Measurements from ENCODE around the gene ZNF70. TPM values are rescaled to one million over a fixed set of nuclear protein-coding genes. Genes with fewer than 3 reads are reported as not detected.

ZNF70 gene
- total RNA-seq, 2 donors from 2014 or later: 0.82 to 1.1 TPM

- no peak for ATAC-seq (replicated peaks)
- H3K36me3 Mint-ChIP-seq (ENCODE audit: low read depth): peaks cover 28% of the 10 kb centered on the region
- no peaks in the 10 kb centered on the region for H3K9me3 Mint-ChIP-seq
- peaks cover 18% of the 10 kb centered on the region for H3K4me1 Mint-ChIP-seq
- H3K27ac Mint-ChIP-seq: peak overlapping the region; percentile 33
- no peaks in the 10 kb centered on the region for H3K27me3 Mint-ChIP-seq
- H3K4me3 Mint-ChIP-seq: no peak overlapping the region
Observed at GRCh38 chr22:23692598-23693291, 58.2 kb downstream of the ZNF70 start.

- no peaks in the 10 kb centered on the region for H3K27me3 Mint-ChIP-seq
- ATAC-seq (replicated peaks): no peak
- H3K9me3 Mint-ChIP-seq: no peaks in the 10 kb centered on the region
- H3K4me3 Mint-ChIP-seq: no peak overlapping the region
- H3K27ac Mint-ChIP-seq: no peak overlapping the region
- H3K36me3 Mint-ChIP-seq (ENCODE audit: low read depth): peaks cover 28% of the 10 kb centered on the region
- H3K4me1 Mint-ChIP-seq: peaks cover 18% of the 10 kb centered on the region
Observed at GRCh38 chr22:23691748-23692423, 59.0 kb downstream of the ZNF70 start.

GRCh38 chr22:23690713-23691112, 60.2 kb downstream of the ZNF70 start, which contains the start of gene RGL4:
Gene RGL4 (plus strand): TSS chr22:23691013. CDS start chr22:23692031, 1,018 bp downstream.
- H3K9me3 Mint-ChIP-seq: no peaks in the 10 kb centered on the region
- peaks cover 7% of the 10 kb centered on the region for H3K4me1 Mint-ChIP-seq
- H3K27ac Mint-ChIP-seq: no peak within 1 kb of the TSS
- peaks cover 23% of the 10 kb centered on the region for H3K36me3 Mint-ChIP-seq (ENCODE audit: low read depth)
- no peak within 1 kb of the TSS for H3K4me3 Mint-ChIP-seq
- H3K27me3 Mint-ChIP-seq: no peaks in the 10 kb centered on the region
- no peak for ATAC-seq (replicated peaks)

GRCh38 chr22:23689414-23689813, 61.5 kb downstream of the ZNF70 start:
- peaks cover 22% of the 10 kb centered on the region for H3K36me3 Mint-ChIP-seq (ENCODE audit: low read depth)
- H3K9me3 Mint-ChIP-seq: no peaks in the 10 kb centered on the region
- H3K4me1 Mint-ChIP-seq: no peaks in the 10 kb centered on the region
- H3K4me3 Mint-ChIP-seq: no peak overlapping the region
- no peaks in the 10 kb centered on the region for H3K27me3 Mint-ChIP-seq
- H3K27ac Mint-ChIP-seq: no peak overlapping the region
- no peak for ATAC-seq (replicated peaks)

Other genes with a start within 250 kb of the ZNF70 start
- not detected for gene IGLL1, start 170.8 kb downstream of the ZNF70 start, total RNA-seq
- gene DRICH1, start 118.8 kb downstream of the ZNF70 start, total RNA-seq: under 1 TPM in 1 of 2 donors, not detected in 1; 0.40 TPM
- 10 to 100 TPM in 1 of 2 donors, 1 to 10 TPM in 1; 4.1 to 10.4 TPM for gene RGL4, start 60.1 kb downstream of the ZNF70 start, total RNA-seq
- not detected for gene VPREB3, start 3.3 kb upstream of the ZNF70 start, total RNA-seq
- not detected for gene C22orf15, start 11.9 kb upstream of the ZNF70 start, total RNA-seq
- gene CHCHD10, start 16.9 kb upstream of the ZNF70 start, total RNA-seq: 100 to 1,000 TPM in 1 of 2 donors, 10 to 100 TPM in 1; 49.6 to 104 TPM
- under 1 TPM; 0.45 to 0.50 TPM for gene MMP11, start 21.7 kb upstream of the ZNF70 start, total RNA-seq
- gene SMARCB1, start 35.9 kb upstream of the ZNF70 start, total RNA-seq: 10 to 100 TPM; 51.4 to 70.1 TPM
- gene DERL3, start 87.9 kb upstream of the ZNF70 start, total RNA-seq: 1 to 10 TPM; 5.0 to 9.3 TPM
- gene SLC2A11, start 106.8 kb upstream of the ZNF70 start, total RNA-seq: 1 to 10 TPM; 3.8 to 5.9 TPM
- gene MIF, start 143.3 kb upstream of the ZNF70 start, total RNA-seq: 1,000 to 10,000 TPM; 1,250 to 1,556 TPM
- under 1 TPM; 0.37 to 0.41 TPM for gene GSTT2B, start 210.1 kb upstream of the ZNF70 start, total RNA-seq
- 1 to 10 TPM; 2.8 to 4.9 TPM for gene DDTL, start 215.8 kb upstream of the ZNF70 start, total RNA-seq
- 100 to 1,000 TPM; 117 to 122 TPM for gene DDT, start 223.3 kb upstream of the ZNF70 start, total RNA-seq
- gene GSTT2, start 229.0 kb upstream of the ZNF70 start, total RNA-seq: under 1 TPM in 1 of 2 donors, not detected in 1; 0.29 TPM